GM19240 (cell line): ENCODE data around the gene NOL4L.
A peak's percentile ranks its signal among the peaks of the same experiment; 100 is the strongest.
"Not testable (repeated sequence)": the region's sequence is repeated elsewhere in the genome, so short reads cannot be mapped to it uniquely, and the experiment has no call there.

Experiments used
- DNase-seq: peaks from one replicate; pipeline ENCODE4 v3.0.0; 2011; ENCODE audit warnings: low spot score; ENCODE audit not compliant: insufficient read length

The NOL4L gene

DNA sequence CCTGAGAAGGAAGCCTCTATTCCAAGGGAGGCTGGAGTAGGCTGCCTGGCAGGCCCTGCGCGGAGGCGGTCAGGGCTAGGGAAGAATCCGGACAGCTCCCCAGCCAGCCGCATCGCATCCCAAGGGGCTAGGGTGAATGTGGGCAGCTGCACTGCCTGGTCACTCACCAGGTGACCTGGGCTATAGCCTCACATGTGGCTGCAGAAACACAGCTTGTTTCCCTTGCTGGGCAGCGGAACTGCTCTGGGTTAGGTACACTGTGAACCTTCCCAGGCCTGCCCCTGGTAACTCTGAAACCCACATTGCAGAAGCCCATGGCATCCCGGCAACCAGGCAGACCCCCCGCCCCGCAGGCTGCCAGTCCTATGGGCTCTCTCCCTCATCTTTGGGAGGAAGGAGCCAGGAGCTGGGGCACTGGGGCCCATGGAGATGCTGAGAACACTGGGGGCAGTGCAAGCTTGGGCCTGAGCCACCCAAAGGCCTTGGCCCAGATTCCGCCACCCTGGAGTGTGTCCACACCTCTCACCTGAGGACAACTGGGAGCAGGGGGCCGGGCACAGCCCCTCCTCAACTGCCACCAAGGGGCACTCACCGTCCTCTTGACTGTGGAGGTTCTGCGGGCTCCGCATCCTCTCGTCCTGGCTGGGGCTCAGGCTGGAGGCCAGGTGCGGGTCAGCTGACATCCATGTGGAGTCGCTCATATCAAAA, 111.0 kb downstream of the NOL4L start:
- DNase-seq: no peak

GRCh38 chr20:32473231-32474008, 111.7 kb downstream of the NOL4L start:
- DNase-seq: no peak

GRCh38 chr20:32472581-32473207, 112.4 kb downstream of the NOL4L start:
- no peak for DNase-seq

DNA sequence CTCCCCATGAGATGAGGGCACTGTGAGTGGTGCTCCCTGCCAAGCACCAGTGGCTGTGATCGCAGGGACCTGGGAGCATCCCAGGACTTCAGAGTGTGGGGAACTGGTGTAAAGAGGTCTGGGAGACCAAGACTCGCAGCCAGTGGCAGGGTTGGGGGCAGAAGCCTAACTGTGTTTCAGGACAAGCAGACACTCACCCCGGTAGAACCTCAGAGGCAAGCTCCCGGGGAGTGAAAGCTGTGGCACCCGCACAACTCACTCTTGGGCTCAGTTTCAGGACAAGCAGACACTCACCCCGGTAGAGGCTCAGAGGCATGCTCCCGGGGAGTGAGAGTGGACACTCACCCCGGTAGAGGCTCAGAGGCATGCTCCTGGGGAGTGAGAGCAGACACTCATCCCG, 114.2 kb downstream of the NOL4L start:
- no peak for DNase-seq

DNA sequence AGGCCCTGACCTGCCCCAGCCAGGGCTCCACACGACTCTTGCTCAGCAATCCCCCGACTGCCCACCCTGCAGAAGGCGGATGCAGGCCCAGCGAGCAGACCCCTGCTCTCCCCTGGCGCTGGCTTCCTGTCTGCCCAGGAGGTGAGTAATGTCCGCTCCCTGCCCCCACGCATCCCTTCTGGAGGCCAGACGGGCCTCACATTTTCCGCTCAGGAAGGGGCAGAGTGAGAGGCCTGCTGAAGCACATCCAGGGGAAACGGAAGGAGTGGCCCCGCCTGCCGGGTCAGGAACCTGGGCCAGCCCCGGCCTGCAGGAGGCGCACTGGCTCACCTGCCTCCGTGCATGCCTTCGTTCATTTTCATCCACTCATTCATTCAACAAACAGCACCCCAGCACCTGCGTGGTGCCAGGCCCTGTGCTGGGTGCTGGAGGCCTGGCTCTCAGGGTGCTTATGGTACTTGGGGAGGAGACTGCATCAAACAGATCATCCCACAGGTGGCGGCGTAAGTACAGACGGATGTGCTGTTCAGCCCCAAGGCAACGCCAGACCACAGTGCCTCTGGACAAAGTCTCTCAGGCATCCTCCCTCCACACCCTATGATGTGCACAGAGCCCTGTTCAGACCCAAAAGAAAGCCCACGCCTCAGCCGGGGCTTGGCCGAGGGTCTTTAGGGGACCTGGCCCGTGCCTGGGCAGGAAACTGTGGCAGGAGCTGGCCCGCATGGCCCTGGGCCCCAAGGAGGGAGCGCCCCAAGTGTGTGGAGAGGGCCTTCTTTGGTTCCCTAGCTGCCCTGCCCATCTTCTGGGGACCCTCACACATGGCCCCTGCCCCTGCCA, 114.9 kb downstream of the NOL4L start:
- peak; percentile 52 for DNase-seq

DNA sequence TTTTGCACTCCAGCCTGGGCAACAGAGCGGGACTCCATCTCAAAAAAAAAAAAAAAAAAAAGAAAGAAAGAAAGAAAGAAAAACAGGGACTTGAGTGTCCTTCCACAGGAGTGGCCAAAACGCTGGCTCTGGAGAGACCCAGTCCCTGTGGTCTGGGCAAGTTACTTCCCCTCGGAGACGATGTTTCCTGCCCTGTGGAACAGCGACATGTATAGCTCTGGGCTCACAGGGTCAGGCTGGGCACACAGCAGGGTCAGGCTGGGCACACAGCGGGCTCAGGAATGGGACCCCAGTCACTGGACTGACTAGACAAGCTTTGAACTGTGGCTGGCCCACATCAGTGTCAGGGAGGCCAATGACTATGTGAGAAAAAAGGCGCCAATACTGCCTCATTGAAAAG, 116.3 kb downstream of the NOL4L start:
- DNase-seq: no peak

DNA sequence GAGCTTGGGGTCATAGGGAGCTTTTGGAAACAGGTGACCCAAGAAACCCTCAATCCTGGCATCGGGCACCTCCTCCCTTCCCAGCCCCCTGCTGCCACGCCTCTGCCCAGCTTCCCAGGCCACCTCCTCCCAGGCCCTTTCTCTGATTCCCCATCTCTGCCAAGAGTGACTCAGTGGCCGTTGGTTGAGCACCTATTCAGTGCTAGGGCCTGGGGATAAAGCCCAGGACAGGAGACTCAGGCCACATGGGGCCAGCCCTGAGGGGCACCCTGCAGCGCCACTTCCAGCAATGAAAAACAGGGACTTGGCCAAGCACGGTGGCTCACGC, 116.9 kb downstream of the NOL4L start:
- no peak for DNase-seq

DNA sequence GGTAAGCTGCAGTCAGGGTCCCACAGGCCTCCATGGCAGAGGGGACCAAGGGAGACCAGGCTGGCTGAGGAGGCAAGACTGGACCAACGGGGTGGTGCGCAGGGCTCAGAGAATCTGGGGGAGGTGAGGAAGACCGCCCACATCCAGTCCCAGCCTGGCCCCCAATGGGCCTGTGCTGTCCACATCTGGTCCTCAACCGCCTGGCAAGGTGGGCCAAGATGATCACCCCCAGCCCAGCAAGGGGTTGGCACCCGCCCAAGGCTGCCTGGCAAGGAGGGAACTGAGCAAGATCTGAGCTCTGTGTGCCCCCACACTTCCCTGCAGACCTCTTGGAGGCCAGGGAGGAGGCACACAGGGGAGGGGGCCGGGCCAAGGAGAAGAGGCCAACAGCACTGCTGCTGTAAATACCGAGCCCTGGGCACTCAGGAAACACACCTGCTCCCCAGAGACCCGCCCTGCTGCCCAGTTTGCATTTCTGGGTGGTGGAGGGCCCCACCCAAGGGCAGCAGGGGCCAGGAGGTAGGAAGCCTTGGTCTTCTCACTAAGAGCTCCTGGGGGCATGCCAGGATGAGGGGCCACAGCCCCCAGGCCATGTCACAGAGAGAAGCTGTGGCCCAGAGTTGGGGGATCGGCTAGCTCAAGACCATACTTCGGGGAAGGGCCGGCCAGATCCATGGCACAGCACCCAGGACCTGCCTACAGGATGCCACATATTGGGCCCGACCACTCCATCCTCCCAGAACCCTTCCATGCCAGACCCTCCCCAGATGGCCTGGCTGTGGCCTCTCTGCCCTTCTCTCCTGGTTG, 117.4 kb downstream of the NOL4L start:
- no peak for DNase-seq

DNA sequence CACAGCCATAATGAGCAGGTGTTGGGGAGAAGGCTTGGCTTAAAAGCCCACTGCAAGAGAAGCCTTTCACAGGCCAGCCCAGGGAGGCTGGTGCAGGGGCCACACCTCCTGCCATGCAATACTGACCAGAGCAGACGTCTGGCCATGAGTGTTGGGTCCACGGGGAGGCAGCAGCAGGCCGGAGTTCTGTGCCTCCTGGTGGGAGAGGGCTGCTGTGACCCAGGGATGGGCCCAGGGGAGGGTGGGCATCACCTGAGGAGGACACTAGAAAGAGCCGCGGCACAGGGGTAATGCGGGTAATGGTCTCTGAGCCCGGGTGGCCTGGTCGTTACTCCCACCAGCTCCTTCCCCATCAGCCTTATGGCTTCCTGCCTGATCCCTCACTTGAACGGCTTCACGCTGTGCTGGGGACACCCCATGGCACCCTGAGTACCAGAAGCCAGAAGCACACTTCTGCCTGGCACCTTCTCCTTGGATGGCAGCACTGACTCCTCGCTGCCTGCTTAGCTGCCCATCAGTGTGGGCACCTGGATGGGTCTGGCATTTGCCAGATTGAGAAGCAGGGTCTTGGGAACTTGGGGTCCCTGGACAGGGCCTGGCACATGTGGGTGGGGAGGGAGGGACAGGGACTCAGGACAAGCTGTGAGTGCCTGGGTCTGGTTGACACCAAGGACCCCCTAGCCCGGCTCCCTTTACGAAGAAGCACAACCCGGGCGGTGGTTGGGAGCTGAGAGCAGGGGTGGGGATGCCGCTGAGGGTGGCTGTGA, 118.2 kb downstream of the NOL4L start:
- DNase-seq: no peak

DNA sequence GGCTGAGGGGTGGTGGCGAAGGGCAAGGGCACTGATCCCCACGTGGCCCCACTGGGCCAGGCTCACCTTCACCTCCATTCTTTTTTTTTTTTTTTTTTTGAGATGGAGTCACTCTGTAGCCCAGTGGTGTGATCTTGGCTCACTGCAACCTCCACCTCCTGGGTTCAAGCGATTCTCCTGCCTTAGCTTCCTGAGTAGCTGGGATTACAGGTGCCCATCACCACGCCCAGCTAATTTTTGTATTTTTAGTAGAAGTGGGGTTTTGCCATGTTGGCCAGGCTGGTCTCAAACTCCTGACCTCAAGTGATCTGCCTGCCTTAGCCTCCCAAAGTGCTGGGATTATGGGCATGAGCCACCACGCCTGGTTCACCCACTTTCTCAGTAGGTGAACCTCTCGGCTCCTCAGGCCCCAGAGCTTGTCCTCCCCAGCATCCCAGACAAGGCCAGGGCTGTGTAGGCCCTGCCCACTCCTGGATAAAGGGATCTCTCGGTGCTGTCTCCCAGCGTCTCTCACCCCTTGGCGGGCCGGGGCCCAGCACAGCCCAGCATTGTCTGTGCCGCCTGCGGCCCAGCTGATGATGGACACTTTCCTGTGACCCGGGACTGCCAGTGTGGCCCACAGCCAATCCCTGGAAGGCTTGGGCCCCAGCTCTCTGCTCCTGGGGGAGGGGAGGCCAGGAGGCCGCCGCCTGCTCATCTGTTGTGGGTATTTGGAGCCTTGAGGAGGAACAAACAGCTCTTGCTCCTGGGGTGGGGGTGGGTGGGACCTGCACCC, 119.0 kb downstream of the NOL4L start:
- not testable (repeated sequence) for DNase-seq

DNA sequence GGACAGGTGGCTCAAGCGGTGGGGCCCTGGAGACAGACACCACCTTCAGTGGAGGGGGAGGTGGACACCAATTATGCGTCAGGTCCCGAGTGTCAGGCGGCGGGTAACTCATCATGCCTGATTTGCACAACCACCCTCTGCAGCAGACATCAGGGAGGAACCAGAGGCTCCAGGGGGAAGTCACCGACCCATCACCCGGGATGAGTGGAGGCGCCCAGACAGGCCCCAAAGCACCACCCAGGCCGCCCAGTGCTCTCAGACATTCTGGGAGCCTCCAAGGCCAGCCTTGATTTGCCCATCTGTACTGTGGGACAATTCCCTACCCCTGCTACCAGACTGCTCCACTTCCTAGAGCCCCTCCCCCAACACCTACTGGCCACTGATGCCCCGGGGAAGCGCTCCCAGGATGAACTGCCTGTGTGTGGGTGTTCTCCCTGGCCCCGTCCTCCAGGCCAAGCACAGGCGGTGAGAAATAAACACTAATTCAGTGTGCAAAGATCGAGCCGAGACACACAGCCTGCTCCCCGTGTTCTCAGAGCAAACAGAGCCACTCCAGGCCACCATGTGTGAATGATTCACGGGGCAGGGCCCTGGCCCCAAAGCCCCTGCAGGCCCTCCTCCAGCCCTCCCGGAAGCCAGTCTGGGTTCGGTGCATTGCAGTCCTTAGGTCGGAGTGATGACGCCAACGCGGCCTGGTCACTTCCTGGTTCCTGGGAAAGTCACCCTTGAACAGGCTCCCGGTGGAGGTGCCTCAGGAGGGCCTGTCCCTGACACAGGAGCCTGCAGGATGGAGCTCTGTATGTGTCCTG, 119.8 kb downstream of the NOL4L start:
- DNase-seq: no peak

- no peak for DNase-seq
These were observed 120.6 kb downstream of the NOL4L start for GRCh38 chr20:32464401-32465091.

DNA sequence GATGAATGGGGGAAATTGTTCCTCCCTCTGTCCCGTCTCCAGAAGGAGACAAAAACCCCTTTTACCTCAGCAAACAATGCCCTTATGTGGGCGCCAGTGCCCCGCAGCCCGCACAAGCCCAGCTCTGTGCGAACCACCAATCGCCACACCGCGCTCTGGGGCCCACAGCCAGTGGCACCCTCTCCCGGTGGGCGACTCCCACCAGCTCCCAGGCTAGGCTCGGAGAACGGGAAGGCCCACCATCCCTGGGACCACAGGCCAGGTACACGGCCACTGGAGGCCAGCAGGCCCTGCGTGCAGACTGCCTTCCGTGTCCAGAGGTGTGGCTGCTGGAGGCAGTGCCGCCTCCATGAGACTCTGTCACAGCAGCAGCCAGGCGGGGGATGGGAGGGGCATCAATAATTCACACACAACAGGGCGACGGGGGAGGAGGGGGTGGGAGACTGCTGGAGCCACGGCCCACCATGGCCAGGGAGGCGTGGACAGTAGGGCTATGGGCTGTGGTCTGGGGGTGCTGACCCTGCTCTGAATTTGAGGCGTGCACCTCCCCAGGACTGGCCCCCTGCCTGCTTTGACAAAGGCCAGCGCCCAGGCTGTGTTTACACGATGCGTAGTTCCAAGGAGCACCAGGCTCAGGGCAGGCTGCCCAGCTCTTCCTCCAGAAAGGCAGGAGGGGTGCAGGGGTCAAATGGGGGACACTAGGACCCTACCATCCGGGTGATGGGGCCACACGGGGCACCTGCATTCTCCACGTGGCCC, 121.3 kb downstream of the NOL4L start:
- no peak for DNase-seq

DNA sequence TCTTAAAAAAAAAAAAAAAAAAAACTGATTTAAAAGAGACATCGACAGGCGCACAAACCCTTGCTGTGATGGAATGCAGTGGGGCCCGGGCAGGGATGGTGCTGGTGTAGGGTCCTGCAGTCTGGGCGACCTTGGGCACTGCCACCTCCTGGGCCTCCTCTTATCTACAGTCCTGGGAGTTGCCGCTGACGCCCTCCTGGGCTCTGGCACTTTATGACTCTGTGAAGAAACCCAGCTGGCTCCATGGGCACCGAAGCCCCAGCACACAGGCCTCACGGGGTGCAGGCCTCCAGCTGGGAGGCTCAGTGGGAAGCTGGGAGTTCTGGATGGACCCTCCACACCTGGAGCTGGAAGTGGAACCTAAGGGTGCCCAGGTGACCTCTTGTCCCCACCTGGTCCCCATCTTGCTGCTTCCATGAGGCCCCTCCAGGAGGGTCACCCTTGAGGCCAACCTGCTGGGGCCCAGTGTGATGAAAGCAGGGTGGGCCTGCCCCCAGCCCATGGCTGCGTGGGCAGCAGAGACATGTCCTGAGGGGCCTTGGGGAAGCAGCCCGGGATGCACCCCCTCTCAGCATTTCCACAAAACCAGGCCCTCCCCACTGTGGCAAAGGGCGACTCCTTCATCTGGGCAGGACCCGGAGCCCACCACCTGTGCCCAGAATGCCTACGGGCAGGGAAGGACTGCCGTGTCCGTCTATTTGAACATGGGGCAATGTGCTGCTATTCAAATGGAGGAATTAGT, 122.1 kb downstream of the NOL4L start:
- DNase-seq: no peak

DNA sequence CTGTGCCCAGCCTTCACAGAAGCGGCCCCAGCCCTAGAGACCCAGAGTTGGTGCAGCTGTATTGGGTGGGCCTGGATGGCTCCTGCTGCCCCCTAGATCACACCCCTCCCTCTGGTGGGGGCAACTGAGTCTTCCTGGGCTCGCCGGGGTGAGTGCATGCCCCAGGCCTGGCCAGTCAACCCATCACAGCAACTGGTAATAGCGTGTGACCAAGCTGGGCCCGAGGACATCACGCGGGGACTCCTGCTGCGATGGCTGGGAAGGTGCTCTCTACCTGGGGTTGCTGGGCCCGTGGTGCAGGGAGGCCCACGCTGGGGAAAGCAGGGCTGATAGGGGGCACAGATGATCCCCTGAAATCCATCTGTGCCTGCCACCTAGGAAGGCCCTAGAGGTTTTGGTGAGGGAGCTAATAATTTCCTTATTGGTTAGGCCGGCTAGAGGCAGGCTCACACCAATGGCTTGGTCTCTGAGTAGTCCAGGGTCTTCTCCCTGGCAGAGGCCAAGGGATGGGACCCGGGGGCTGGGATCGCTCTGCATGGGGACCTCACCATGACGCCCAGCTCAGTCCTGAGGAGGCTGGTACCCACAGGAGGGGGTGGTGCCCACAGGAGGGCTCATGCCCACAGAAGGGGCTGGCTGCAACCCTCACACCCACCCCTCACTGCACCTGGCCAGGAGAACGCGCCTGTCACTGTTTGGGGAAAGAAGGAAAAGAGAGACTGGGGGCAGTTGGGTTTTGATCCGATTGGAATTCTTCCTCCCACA, 123.1 kb downstream of the NOL4L start:
- DNase-seq: no peak
